KMS-11 (cell line): Measurements from ENCODE around the gene SLC5A9.
A peak's percentile ranks its signal among the peaks of the same experiment; 100 is the strongest.

Experiments used
- H2AFZ ChIP-seq: fragments of 200-600 bp; sonication (generic); 2 replicates; pipeline ENCODE4 v1.6.1; 2016; ENCODE audit warnings: antibody characterized with exemption, mixed run types, low read depth
- H3K27ac ChIP-seq: fragments of 200-600 bp; sonication (generic); 2 replicates; pipeline ENCODE4 v1.6.1; 2016; ENCODE audit warnings: mild to moderate bottlenecking, mixed run types
- H3K27me3 ChIP-seq: fragments of 200-600 bp; sonication (generic); 2 replicates; pipeline ENCODE4 v1.6.1; 2017; ENCODE audit warnings: mild to moderate bottlenecking, low read depth, mixed run types, moderate library complexity; ENCODE audit not compliant: insufficient read depth
- H3K36me3 ChIP-seq: fragments of 200-600 bp; sonication (generic); 2 replicates; pipeline ENCODE4 v1.6.1; 2017; ENCODE audit warnings: mild to moderate bottlenecking, mixed run types; ENCODE audit not compliant: insufficient read depth
- H3K4me1 ChIP-seq: fragments of 200-600 bp; sonication (generic); 2 replicates; pipeline ENCODE4 v1.6.1; 2016; ENCODE audit warnings: mild to moderate bottlenecking, low read depth, mixed run types; ENCODE audit not compliant: poor library complexity, severe bottlenecking
- H3K4me2 ChIP-seq: fragments of 200-600 bp; sonication (generic); 2 replicates; pipeline ENCODE4 v1.7.0; 2016; ENCODE audit warnings: mild to moderate bottlenecking, mixed run types
- H3K4me3 ChIP-seq: fragments of 200-600 bp; sonication (generic); IDR thresholded peaks from 2 replicates; pipeline ENCODE4 v1.6.1; 2017; ENCODE audit warnings: low read depth, low read length, mixed read lengths; ENCODE audit not compliant: insufficient read depth
- H3K79me2 ChIP-seq: fragments of 200-600 bp; sonication (generic); 2 replicates; pipeline ENCODE4 v1.6.1; 2016; ENCODE audit warnings: low read depth, mixed run types; ENCODE audit not compliant: insufficient read depth
- H3K9ac ChIP-seq: fragments of 200-600 bp; sonication (generic); 2 replicates; pipeline ENCODE4 v1.6.1; 2016; ENCODE audit warnings: mild to moderate bottlenecking, mixed run types
- H4K20me1 ChIP-seq: fragments of 200-600 bp; sonication (generic); 2 replicates; pipeline ENCODE4 v1.6.1; 2016; ENCODE audit warnings: mild to moderate bottlenecking, mixed run types; ENCODE audit not compliant: insufficient read depth
- CTCF ChIP-seq: fragments of 200-600 bp; sonication (generic); conservative IDR thresholded peaks from 2 replicates; pipeline ENCODE4 v1.6.1; 2017; ENCODE audit warnings: low read depth, mild to moderate bottlenecking, antibody characterized with exemption, low read length, moderate library complexity, mixed read lengths

The SLC5A9 gene

GRCh38 chr1:48233666-48234485 lies 11.4 kb downstream of the SLC5A9 start:
- Histone ChIP-seq H2AFZ (no peak overlapping the region), H3K27me3 (no peaks in the 10 kb centered on the region), H3K4me1 (no peaks in the 10 kb centered on the region), H3K36me3 (no peaks in the 10 kb centered on the region), H3K79me2 (no peaks in the 10 kb centered on the region), H3K9ac (no peak overlapping the region), H3K27ac (no peak overlapping the region), H3K4me3 (no peak overlapping the region), H3K4me2 (no peak overlapping the region), H4K20me1 (no peaks in the 10 kb centered on the region)
- no peak for TF ChIP-seq CTCF

GRCh38 chr1:48235652-48236051 lies 13.1 kb downstream of the SLC5A9 start:
- no peak overlapping the region for H3K4me2 ChIP-seq
- no peak overlapping the region for H3K9ac ChIP-seq
- H3K27ac ChIP-seq = no peak overlapping the region
- H3K27me3 ChIP-seq = no peaks in the 10 kb centered on the region
- H3K4me3 ChIP-seq = no peak overlapping the region
- H3K36me3 ChIP-seq = no peaks in the 10 kb centered on the region
- no peaks in the 10 kb centered on the region for H3K4me1 ChIP-seq
- no peaks in the 10 kb centered on the region for H4K20me1 ChIP-seq
- H3K79me2 ChIP-seq = no peaks in the 10 kb centered on the region
- no peak overlapping the region for H2AFZ ChIP-seq
- TF ChIP-seq CTCF = no peak

- no peaks in the 10 kb centered on the region for H3K36me3 ChIP-seq
- no peaks in the 10 kb centered on the region for H3K4me1 ChIP-seq
- peak; percentile 52 for TF ChIP-seq CTCF
- H2AFZ ChIP-seq = no peak overlapping the region
- H4K20me1 ChIP-seq = no peaks in the 10 kb centered on the region
- no peak overlapping the region for H3K27ac ChIP-seq
- H3K4me3 ChIP-seq = no peak overlapping the region
- no peaks in the 10 kb centered on the region for H3K79me2 ChIP-seq
- no peak overlapping the region for H3K4me2 ChIP-seq
- H3K9ac ChIP-seq = no peak overlapping the region
- H3K27me3 ChIP-seq = no peaks in the 10 kb centered on the region
These were observed 14.4 kb downstream of the SLC5A9 start for GRCh38 chr1:48236716-48237470.

- Histone ChIP-seq H3K27me3 (no peaks in the 10 kb centered on the region), H3K27ac (no peak overlapping the region), H3K36me3 (no peaks in the 10 kb centered on the region), H3K4me3 (no peak overlapping the region), H3K9ac (no peak overlapping the region), H3K4me2 (no peak overlapping the region), H3K79me2 (no peaks in the 10 kb centered on the region), H3K4me1 (no peaks in the 10 kb centered on the region), H4K20me1 (no peaks in the 10 kb centered on the region), H2AFZ (no peak overlapping the region)
- no peak for TF ChIP-seq CTCF
These were observed 19.7 kb downstream of the SLC5A9 start for GRCh38 chr1:48242141-48242736.
